Retinal pigment epithelial cell (primary cell): ENCODE measurements around the gene MPRIP.

Experiments
- DNase-seq: peaks from one replicate; pipeline ENCODE4 v3.0.0-alpha.2; 2010; ENCODE audit warnings: low read depth
- H3K4me3 ChIP-seq: 2 replicates; pipeline ENCODE4 v1.5.1; 2011; ENCODE audit warnings: mild to moderate bottlenecking, low read length, control low read depth, moderate library complexity
- CTCF ChIP-seq: conservative IDR thresholded peaks from 2 replicates; pipeline ENCODE4 v1.5.1; 2011; ENCODE audit warnings: low read depth, low read length, control low read depth, inconsistent platforms

MPRIP gene

GRCh38 chr17:17103160-17103559 lies 60.9 kb downstream of the MPRIP start:
- TF ChIP-seq CTCF: no peak
- H3K4me3 ChIP-seq: no peak overlapping the region
- no peak for DNase-seq

- no peak for DNase-seq
- no peak overlapping the region for H3K4me3 ChIP-seq
- TF ChIP-seq CTCF: no peak
Measured at GRCh38 chr17:17104036-17104435, 61.8 kb downstream of the MPRIP start.

DNA sequence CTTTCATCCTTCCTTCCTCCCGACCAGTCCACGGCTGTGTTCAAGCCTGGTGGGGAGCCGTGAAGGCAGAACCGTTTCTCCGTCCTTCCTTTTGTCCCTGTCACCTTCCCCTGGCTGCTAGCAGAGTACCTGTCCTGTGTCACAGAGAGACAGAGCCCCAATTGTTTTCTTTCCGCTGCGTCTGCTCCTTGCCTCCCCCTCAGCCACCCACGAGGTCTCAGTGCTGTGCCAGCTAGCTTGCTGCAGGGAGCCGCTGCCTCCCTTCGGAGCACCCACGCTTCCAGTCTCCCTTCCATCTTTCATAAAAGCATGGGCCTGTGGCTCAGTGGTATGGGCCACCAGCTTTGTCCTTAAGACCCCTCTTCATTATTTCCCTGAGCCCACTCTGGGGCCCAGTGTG lies 62.2 kb downstream of the MPRIP start:
- H3K4me3 ChIP-seq: no peak overlapping the region
- no peak for DNase-seq
- TF ChIP-seq CTCF: no peak

DNA sequence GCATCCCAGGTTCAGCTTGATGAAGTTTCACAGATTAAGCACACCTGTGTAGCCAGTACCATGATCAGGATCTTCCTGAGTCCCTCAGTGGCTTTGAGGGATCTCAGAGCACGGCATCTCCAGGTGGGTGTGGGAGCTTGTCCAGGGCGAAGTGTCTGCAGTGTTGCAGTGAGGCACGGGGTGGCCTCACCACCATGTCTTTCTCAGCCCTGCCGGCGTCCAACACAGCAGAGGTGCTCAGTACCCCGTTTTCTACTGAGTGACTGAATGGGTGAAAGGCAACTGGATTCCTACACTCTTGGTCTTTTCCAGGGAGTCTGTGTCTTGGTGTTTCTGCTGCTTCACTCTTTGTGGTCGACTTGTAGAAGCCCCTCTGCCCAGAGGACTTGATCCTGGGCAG lies 63.7 kb downstream of the MPRIP start:
- no peak for TF ChIP-seq CTCF
- H3K4me3 ChIP-seq: no peak overlapping the region
- DNase-seq: no peak

DNA sequence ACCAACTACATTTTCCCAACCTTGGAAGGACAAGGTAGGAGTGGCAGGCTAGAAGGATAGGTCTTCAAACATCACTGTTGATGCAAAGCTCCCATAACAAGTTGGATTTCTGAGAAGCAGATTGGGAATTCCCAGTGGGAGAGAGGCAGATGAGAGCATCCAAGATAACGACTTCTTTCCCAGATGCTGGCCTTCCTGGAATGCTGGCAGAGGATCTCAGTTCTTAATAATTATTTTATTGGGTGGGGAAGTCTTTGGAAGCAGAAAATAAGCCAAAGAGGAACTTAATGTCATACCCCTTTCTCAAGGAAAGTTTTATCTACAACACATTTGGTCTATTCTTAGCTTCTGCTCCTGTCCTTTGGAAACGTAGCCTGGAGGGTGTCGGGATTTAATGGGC lies 64.5 kb downstream of the MPRIP start:
- DNase-seq: no peak
- TF ChIP-seq CTCF: no peak
- no peak overlapping the region for H3K4me3 ChIP-seq

- no peak for TF ChIP-seq CTCF
- no peak overlapping the region for H3K4me3 ChIP-seq
- no peak for DNase-seq
Measured at GRCh38 chr17:17107281-17107680, 65.0 kb downstream of the MPRIP start.

GRCh38 chr17:17107891-17108431 lies 65.7 kb downstream of the MPRIP start:
- TF ChIP-seq CTCF: no peak
- DNase-seq: no peak
- no peak overlapping the region for H3K4me3 ChIP-seq
